SU-DHL-6 (cell line): ENCODE data around the gene FGB.

Source experiments
- H2AFZ ChIP-seq: fragments of 200-600 bp; sonication (generic); 2 replicates; pipeline ENCODE4 v1.6.1; 2014; ENCODE audit warnings: low read depth, mild to moderate bottlenecking, moderate library complexity, mixed read lengths, antibody characterized with exemption, low read length; ENCODE audit not compliant: severe bottlenecking
- H3F3A ChIP-seq: fragments of 200-600 bp; shearing (Covaris generic); 2 replicates; pipeline ENCODE4 v1.6.0; 2016; ENCODE audit warnings: antibody characterized with exemption, mild to moderate bottlenecking; ENCODE audit not compliant: insufficient read depth
- H3K27ac ChIP-seq: fragments of 200-600 bp; sonication (generic); 2 replicates; pipeline ENCODE4 v1.5.1; 2016; ENCODE audit warnings: low read depth, mild to moderate bottlenecking, low read length, moderate library complexity, mixed read lengths
- H3K27me3 ChIP-seq: fragments of 200-600 bp; sonication (generic), shearing (Covaris generic); 2 replicates; pipeline ENCODE4 v1.6.0; 2014; ENCODE audit warnings: mild to moderate bottlenecking, low read length
- H3K36me3 ChIP-seq: fragments of 200-600 bp; sonication (generic); 2 replicates; pipeline ENCODE4 v1.6.1; 2014; ENCODE audit warnings: mild to moderate bottlenecking, low read length, mixed read lengths
- H3K4me2 ChIP-seq: fragments of 300-600, 200-600 bp; shearing (Covaris generic), sonication (generic); 2 replicates; pipeline ENCODE4 v1.6.0; 2014; ENCODE audit warnings: low read length, low read depth, mild to moderate bottlenecking; ENCODE audit not compliant: poor library complexity, severe bottlenecking
- H3K4me3 ChIP-seq: fragments of 200-600 bp; sonication (generic); 2 replicates; pipeline ENCODE4 v1.5.1; 2014; ENCODE audit warnings: antibody characterized with exemption, low read length, mild to moderate bottlenecking, mixed read lengths; ENCODE audit not compliant: insufficient read depth, poor library complexity, severe bottlenecking
- H3K79me2 ChIP-seq: fragments of 200-600 bp; sonication (generic); 2 replicates; pipeline ENCODE4 v1.6.1; 2014; ENCODE audit warnings: mild to moderate bottlenecking, low read length, moderate library complexity; ENCODE audit not compliant: insufficient read depth
- H3K9ac ChIP-seq: fragments of 200-600 bp; sonication (generic); 2 replicates; pipeline ENCODE4 v1.7.0; 2014; ENCODE audit warnings: mild to moderate bottlenecking, low read length
- H3K9me2 ChIP-seq: fragments of 200-600 bp; sonication (generic); replicated peaks from 2 replicates; pipeline ENCODE4 v1.6.1; 2014; ENCODE audit warnings: low read length; ENCODE audit not compliant: insufficient read depth
- H3K9me3 ChIP-seq: fragments of 200-600 bp; sonication (generic); 2 replicates; pipeline ENCODE4 v1.6.1; 2014; ENCODE audit warnings: low read length, mixed read lengths; ENCODE audit not compliant: insufficient read depth
- H4K20me1 ChIP-seq: fragments of 200-600 bp; sonication (generic); 2 replicates; pipeline ENCODE4 v1.6.1; 2014; ENCODE audit warnings: low read depth, mild to moderate bottlenecking, antibody characterized with exemption, low read length, moderate library complexity, mixed read lengths
- CTCF ChIP-seq: fragments of 200-600 bp; sonication (generic); IDR thresholded peaks from one replicate; pipeline ENCODE4 v1.5.1; 2017; ENCODE audit warnings: antibody characterized with exemption, mild to moderate bottlenecking, low read length, moderate library complexity; ENCODE audit not compliant: insufficient read depth, poor library complexity, severe bottlenecking
- EZH2phosphoT487 ChIP-seq: fragments of 200-600 bp; sonication (generic), shearing (Covaris generic); conservative IDR thresholded peaks from 2 replicates; pipeline ENCODE4 v1.6.1; 2018; ENCODE audit warnings: mild to moderate bottlenecking, antibody characterized with exemption, low read length, moderate library complexity, mixed read lengths

FGB gene

DNA sequence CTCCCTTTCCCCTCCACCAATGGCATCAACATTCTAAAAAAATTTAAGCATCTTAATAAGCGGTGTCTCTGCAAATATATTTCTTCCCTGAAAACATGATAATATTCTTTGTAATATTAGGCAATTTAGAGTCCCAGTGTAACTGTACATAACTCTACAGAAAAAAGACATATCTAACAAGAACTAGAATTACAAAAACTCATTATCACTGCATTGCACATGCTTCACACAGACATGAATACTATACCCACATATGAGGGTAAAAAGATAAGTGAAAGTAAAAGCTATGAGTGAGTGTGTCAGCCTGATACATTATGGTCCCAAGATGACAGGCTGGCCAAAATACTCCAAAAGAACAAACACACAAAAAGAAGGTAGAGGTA lies 2.4 kb upstream of the FGB start:
- H3K79me2 ChIP-seq, result no peaks in the 10 kb centered on the region
- no peaks in the 10 kb centered on the region for H3K9me2 ChIP-seq
- no peaks in the 10 kb centered on the region for H4K20me1 ChIP-seq
- H3K27me3 ChIP-seq, result no peaks in the 10 kb centered on the region
- TF ChIP-seq CTCF, result no peak
- TF ChIP-seq EZH2phosphoT487, result no peak
- no peaks in the 10 kb centered on the region for H3K36me3 ChIP-seq
- H3K9ac ChIP-seq, result no peak overlapping the region
- H3K9me3 ChIP-seq, result no peaks in the 10 kb centered on the region
- H3F3A ChIP-seq, result no peaks in the 10 kb centered on the region
- no peak overlapping the region for H3K27ac ChIP-seq
- H3K4me3 ChIP-seq, result no peak overlapping the region
- no peak overlapping the region for H3K4me2 ChIP-seq
- no peak overlapping the region for H2AFZ ChIP-seq

GRCh38 chr4:154560824-154561231 lies 2.0 kb upstream of the FGB start:
- no peak overlapping the region for H3K9ac ChIP-seq
- no peak overlapping the region for H2AFZ ChIP-seq
- TF ChIP-seq CTCF (no peak), EZH2phosphoT487 (no peak)
- no peaks in the 10 kb centered on the region for H3F3A ChIP-seq
- H3K4me3 ChIP-seq, result no peak overlapping the region
- no peaks in the 10 kb centered on the region for H3K9me2 ChIP-seq
- no peaks in the 10 kb centered on the region for H3K9me3 ChIP-seq
- H3K36me3 ChIP-seq, result no peaks in the 10 kb centered on the region
- no peaks in the 10 kb centered on the region for H3K79me2 ChIP-seq
- no peak overlapping the region for H3K27ac ChIP-seq
- H3K27me3 ChIP-seq, result no peaks in the 10 kb centered on the region
- H3K4me2 ChIP-seq, result no peak overlapping the region
- H4K20me1 ChIP-seq, result no peaks in the 10 kb centered on the region

- Histone ChIP-seq H3K4me2 (no peak overlapping the region), H3K9me2 (no peaks in the 10 kb centered on the region), H3K79me2 (no peaks in the 10 kb centered on the region), H3F3A (no peaks in the 10 kb centered on the region), H4K20me1 (no peaks in the 10 kb centered on the region), H3K4me3 (no peak overlapping the region), H3K9me3 (no peaks in the 10 kb centered on the region), H3K36me3 (no peaks in the 10 kb centered on the region), H3K27ac (no peak overlapping the region), H2AFZ (no peak overlapping the region), H3K9ac (no peak overlapping the region), H3K27me3 (no peaks in the 10 kb centered on the region)
- TF ChIP-seq EZH2phosphoT487, result no peak
- TF ChIP-seq CTCF, result no peak
Measured at GRCh38 chr4:154564311-154564710, 1.5 kb downstream of the FGB start.

DNA sequence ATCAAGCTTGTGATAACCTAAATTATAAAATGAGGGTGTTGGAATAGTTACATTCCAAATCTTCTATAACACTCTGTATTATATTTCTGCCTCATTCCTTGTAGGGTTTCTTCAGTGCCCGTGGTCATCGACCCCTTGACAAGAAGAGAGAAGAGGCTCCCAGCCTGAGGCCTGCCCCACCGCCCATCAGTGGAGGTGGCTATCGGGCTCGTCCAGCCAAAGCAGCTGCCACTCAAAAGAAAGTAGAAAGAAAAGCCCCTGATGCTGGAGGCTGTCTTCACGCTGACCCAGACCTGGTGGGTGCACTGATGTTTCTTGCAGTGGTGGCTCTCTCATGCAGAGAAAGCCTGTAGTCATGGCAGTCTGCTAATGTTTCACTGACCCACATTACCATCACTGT lies 2.9 kb downstream of the FGB start:
- Histone ChIP-seq H3K79me2 (no peaks in the 10 kb centered on the region), H3K27me3 (no peaks in the 10 kb centered on the region), H3K4me3 (no peak overlapping the region), H3K9me3 (no peaks in the 10 kb centered on the region), H4K20me1 (no peaks in the 10 kb centered on the region), H3K9me2 (no peaks in the 10 kb centered on the region), H3K27ac (no peak overlapping the region), H2AFZ (no peak overlapping the region), H3K36me3 (no peaks in the 10 kb centered on the region), H3F3A (no peaks in the 10 kb centered on the region), H3K9ac (no peak overlapping the region), H3K4me2 (no peak overlapping the region)
- TF ChIP-seq CTCF, result no peak
- TF ChIP-seq EZH2phosphoT487, result no peak
